HG03469 (cell line): Measurements from ENCODE around the gene ECE2.

Experiments
- ATAC-seq: cut with Tn5 transposase; IDR thresholded peaks from one replicate; pipeline ENCODE4 v1.9.1; 2021; ENCODE audit warnings: mild to moderate bottlenecking, moderate library complexity, moderate number of reproducible peaks; ENCODE audit not compliant: unreplicated experiment

The ECE2 gene

GRCh38 chr3:184275961-184276910, at the start of gene ECE2:
ECE2 (plus strand) TSS chr3:184276022; CDS start chr3:184276154, 132 bp downstream.
- ATAC-seq = no peak

- ATAC-seq = no peak
These were observed 48.3 kb upstream of the ECE2 start for GRCh38 chr3:184227481-184227935.

DNA sequence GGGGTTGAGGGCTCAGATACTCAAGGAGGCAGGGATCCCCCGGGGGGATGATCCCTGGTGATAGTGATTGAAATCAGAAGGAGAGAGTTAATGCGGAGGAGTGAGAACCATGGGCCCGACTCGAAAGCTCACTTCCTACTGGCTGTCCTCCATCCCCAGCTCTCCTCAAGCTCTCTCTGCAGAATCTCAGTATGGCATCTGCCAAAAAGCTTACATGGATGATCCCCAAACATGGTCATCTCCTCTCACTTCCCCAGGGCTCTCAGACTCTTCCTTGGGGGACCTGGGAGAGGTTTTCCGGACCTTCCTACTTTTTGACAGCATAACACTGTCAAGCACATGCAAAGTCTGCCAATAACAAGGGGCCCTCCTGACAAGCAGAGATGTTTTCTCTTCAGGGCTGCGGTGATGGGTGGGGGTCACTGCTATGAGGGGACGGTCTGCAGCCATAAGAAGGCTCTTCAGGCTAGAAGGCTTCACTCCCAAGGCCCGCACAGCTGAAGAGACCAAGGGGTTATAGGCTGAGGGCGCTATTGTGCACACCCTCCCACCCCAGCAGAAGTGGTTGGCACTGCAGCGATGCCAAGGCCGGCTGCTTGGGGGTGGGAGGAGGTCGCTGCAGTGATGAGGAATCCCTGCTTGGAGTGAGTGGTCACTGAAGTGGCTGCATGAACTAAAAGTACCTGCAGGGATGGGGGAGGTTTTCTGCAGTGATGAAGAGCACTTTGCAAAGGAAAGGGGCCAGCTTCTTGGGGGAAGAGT, 47.3 kb upstream of the ECE2 start:
- ATAC-seq = no peak

DNA sequence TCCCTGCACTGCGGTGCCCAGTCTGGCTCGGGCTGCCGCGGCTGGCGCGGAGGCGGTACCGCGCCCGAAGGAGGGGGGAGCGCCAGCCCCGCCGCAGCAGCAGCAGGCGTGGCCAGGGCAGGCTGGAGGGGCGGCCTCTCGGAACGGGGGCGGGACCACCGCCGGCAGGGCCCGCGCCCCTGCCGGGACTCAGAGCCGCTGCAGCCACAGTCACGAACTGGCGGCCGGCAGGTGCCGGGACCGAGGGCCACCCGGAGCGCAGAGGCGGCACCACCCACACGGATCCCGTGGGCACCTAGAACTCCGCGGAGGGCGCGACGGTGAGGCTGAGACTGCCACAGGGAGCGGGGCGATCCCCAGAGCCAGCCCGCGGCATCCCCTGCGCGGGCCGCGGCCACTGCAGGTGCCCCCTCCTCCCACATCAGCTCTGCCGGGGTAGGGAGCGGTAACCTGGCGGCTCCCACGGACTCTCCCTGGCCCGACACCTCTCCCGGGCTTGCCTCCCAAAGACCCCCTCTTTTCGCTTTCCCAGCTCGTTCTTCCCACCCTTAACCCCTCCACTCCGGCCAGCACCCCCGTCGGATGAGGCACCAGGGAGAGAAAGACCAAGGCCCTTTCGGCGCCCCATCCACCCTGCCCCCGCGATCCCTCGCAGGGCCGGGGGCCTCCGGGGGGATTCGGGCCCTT, 46.3 kb upstream of the ECE2 start, which contains the start of gene VWA5B2:
Gene VWA5B2 (plus strand): TSS at position 192 of the 687 bp plus-strand sequence. CDS start 944 bp downstream, outside the sequence.
- peak; percentile 62 for ATAC-seq

DNA sequence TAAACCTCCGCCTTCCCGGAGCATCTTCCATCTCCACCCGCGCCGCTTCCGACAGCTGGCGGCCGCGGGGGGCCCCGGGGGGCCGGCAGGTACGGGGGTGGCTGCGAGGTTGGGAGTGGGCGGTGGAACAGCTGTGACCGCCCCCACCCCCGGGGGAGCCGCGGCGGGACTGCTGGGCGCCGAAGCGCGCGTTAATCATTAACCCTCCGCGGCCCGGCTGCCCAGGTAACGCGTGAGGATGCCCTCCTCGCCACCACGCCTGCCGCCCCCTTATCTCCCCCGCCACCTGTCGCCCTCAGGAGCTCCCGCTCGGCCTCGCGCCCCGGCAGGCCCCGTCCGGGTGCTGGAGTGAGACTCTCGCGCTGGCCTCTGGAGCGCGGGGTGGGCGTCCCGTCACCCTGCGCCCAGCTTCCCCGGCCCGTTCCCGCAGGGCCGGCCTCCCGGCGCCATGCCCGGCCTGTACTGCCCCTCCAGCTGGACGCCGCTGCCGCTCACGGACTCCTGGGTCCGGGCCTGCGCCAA, 45.7 kb upstream of the ECE2 start:
- ATAC-seq = no peak

- no peak for ATAC-seq
These were observed 45.0 kb upstream of the ECE2 start for GRCh38 chr3:184230603-184231528.

DNA sequence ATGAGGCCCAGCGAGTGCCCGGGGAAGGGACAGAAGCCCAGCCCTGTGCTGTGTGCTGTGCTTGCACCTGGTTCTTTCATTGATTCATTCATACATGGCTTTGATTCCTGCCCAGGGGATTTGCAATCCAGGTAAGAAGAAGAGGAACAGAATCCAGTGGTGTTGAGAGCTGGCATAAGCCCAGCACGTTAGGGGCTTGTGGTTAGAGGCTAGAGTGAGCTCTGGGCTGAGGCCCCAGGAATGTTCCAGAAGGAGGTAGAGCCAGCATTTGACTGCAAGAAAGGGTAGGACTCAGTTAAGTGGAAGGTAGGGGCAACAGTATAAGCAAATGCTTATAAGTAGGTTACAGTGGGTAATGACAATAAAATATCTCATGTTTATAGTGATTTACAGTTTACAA, 44.2 kb upstream of the ECE2 start:
- no peak for ATAC-seq

GRCh38 chr3:184233127-184233843, 42.5 kb upstream of the ECE2 start:
- ATAC-seq = no peak

DNA sequence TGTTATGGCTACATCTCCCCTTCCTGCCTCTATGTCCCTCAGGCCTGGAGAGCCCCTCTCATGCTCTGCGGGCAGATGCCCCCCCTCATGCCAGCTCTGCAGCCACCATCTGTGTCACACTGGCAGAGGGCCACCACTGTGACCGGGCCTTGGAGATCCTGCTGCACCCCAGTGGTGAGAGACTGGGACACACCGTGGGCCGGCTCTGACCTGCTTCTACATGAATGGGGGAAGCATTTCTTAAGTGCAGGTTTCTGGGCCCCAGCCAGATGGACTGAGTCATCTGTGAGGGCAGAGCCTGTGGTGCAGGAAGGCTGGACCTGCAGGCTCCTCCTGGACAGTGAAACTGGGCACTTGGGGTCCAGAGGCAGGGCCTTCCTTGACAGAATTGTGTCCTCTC, 41.6 kb upstream of the ECE2 start:
- no peak for ATAC-seq

DNA sequence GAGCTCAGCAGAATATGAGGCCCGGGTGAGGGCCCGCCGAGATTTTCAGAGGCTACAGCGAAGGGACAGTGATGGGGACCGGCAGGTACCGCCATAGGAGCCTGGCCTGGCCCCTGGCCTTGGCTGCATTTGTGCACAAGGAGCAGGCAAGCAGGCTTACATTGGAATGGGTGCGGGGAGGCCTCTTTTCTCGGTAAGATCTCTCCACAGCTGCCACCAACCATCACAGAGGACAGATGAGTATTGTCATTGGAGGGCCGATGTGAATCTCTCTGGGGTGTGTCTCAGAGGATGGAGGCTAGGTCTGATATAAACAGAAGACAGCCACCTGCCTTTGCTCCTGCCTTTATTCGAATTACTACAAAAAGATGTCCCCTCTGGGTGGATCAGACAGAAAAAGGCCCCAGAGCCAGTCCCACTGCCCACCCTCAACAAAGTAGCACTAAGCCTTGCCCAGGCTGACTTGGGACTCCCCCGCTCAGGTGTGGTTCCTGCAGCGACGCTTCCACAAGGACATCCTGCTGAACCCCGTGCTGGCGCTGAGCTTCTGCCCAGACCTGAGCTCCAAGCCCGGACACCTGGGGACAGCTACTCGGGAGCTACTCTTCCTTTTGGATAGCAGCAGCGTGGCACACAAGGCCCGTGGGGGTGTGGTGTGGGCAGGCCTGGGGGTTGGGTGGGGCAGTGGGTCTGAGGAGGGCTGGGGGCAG, 41.0 kb upstream of the ECE2 start:
- ATAC-seq = no peak

DNA sequence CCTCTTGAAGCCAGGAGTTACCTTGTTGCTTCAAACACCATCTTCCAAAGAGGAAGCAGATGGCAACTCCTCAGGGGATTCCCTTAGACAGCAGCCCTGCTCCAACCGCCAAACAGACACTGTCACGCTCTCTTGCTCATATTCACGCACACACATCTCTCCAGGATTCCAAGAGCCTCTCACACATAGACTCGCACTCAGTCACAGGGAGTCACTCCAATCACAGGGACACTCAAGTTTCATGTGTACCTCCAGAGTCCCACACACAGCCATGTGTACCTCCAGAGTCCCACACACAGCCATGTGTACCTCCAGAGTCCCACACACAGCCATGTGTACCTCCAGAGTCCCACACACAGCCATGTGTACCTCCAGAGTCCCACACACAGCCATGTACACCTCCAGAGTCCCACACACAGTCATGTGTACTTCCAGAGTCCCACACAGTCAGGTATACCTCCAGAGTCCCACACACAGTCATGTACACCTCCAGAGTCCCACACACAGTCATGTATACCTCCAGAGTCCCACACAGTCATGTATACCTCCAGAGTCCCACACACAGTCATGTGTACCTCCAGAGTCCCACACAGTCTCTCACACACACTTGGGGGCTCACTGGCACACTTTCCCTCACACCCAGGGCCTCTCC, 40.3 kb upstream of the ECE2 start:
- ATAC-seq = no peak

- no peak for ATAC-seq
These were observed 39.8 kb upstream of the ECE2 start for GRCh38 chr3:184236033-184236410.

DNA sequence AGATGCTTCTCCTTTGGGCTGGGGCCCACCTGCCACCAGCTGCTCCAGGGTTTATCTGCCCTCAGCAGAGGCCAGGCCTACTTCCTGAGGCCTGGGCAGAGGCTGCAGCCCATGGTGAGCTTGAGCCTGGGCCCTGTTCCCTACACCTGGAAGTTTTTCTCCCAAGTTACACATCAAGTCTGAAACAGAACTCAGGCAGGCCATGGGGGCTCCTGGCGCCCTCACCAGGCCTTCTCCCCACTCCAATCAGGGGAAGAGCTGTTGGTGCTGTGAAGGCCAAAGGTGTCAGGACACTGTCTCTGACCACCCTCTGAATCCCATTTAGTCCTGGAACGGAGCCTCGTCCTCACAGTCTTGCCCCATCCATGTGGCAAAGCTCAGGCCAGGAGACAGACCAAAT, 39.2 kb upstream of the ECE2 start:
- ATAC-seq = no peak

DNA sequence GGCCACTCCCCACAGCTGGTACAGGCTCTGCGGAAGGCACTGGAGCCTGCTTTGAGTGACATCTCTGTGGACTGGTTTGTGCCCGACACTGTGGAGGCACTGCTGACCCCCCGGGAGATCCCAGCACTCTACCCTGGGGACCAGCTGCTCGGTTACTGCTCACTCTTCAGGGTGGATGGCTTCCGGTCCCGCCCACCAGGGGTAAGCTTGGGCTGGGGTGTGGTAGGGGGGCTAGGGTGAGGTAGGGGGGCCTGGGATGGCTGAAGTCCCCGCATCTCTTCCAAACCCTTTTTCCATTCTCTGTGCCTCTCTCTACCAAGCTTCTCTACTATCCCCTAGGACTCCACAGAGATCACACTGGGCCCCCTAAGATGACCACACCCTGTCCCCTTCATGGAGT, 38.6 kb upstream of the ECE2 start:
- no peak for ATAC-seq

DNA sequence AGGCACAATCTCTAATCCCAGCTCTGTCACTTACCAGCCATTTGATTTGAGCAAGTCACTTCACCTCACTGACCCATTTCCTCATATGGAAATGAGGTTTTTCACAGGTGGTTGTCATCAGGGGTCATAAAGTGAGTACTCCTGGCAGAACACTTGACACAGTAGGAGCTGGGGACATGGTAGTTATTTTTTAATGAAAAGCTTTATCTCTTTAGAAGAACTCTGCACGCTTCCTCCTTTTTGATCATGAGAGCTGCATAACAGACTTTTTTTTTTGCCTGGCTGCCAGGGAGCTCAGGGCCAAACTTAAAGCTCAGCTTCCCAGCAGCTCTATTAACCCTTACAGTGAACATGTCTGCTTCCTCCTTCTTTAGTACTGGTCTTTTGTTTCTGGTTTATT, 38.0 kb upstream of the ECE2 start:
- ATAC-seq = no peak

- ATAC-seq = no peak
These were observed 37.5 kb upstream of the ECE2 start for GRCh38 chr3:184238246-184238818.

GRCh38 chr3:184239221-184239620, 36.6 kb upstream of the ECE2 start:
- no peak for ATAC-seq

- ATAC-seq = no peak
These were observed 36.1 kb upstream of the ECE2 start for GRCh38 chr3:184239708-184240107.
